SK-N-SH treated with all-trans-retinoic acid at 6 μM for 48 hours (cell line): ENCODE measurements around the gene TESPA1.

Experiments used
- BACH2 ChIP-seq: fragments of 250-450 bp; sonication (Bioruptor Pico); IDR thresholded peaks from 2 replicates; pipeline ENCODE4 v1.9.0; 2021; ENCODE audit warnings: mild to moderate bottlenecking, borderline replicate concordance
- TCF4 ChIP-seq: fragments of 250-450 bp; sonication (Bioruptor Pico); IDR thresholded peaks from 2 replicates; pipeline ENCODE4 v1.8.0; 2021; ENCODE audit warnings: mild to moderate bottlenecking, moderate library complexity, borderline replicate concordance

GRCh38 chr12:54967461-54967860 lies 17.1 kb downstream of the TESPA1 start:
- TF ChIP-seq BACH2 (CRISPR knock-in tag) (no peak), TCF4 (CRISPR knock-in tag) (no peak)
